Activated gamma-delta T cell (primary cell): ENCODE measurements around the gene ROBO3.
A peak's percentile ranks its signal among the peaks of the same experiment; 100 is the strongest.

Experiments used
- DNase-seq: peaks from one replicate; lab custom pipeline; 2025; lab: John Stamatoyannopoulos, UW

The ROBO3 gene

DNA sequence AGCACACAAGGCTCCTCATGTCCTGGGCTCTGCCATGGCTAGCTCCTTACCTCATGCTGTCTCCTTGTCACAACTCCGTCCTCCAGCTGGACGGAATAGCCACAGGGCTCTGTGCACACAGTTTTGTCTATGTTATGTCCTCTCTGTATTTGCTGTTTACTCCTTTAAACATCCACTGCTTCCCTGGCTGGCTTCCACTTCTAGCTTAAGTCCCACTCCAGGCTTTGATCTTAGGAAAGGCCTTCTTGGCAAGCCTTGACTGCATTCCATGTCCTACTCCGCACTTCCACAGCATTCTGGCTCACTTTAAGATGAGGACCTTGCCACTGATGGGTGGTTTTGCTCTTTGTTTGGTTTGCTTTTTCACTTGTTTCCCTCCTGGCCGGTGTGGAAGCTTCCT lies 22.9 kb upstream of the ROBO3 start:
- DNase-seq: no peak

DNA sequence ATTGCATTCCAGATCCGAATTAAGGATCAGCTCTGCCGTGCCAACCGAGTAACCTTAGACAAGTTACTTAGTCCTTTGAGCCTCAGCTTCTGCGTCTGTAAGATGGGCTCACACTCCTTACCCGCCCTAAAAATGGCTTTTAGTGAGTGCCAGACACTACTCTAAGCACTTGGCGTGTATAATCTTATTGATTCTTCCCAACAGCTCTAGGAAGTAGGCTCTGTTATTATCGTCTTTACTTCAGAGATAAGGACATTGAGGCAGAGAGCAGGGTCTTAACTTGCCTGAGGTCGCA lies 21.7 kb upstream of the ROBO3 start:
- DNase-seq: no peak

DNA sequence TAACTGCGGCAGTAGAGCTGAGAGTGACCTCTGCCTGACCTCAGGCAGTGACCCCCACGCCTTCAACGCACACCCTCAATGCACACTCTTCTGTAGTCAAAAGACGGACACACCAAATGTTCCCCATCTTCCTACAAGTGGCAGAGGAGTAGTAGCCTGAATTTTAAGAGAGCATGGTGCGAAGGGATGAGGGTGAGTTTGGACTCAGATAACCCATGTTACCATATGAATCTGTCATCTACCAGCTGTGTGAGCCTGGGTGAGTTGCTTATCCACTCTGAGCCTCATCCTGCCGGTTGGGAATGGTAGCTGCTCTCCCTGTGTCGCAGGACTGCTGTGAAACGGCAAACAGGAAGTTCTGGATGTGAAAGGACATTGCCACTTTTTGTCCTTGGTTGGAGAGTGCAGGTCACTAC lies 20.6 kb upstream of the ROBO3 start:
- DNase-seq: no peak

DNA sequence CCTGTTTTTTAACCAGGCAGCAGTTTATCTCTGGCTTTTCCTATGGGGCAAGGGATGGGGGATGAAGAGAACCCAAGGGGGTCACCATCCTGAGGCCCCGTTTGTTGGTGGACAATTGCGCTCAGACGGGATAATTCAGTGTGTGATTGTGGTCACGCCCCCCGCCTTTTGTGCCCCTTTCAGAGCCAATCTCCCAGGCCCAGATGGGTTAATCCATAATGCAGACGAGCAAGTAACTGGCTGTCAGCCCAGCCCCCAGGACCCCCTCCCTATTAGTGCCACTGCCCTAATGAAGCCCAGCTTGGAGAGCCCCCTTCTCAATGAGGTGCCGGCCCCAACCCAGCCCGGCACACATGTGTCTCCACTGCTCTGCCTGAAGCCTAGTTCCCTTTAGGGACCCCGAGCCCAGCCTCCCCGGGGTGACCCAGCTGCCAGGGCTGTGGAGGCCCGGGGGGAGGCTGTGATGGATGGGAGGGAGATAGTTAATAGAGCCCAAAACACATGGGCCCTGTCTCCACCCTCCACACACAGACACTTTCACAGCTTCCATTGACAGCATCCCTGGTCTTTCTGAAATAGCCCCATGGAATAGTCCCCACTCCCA lies 19.1 kb upstream of the ROBO3 start:
- DNase-seq: no peak

DNA sequence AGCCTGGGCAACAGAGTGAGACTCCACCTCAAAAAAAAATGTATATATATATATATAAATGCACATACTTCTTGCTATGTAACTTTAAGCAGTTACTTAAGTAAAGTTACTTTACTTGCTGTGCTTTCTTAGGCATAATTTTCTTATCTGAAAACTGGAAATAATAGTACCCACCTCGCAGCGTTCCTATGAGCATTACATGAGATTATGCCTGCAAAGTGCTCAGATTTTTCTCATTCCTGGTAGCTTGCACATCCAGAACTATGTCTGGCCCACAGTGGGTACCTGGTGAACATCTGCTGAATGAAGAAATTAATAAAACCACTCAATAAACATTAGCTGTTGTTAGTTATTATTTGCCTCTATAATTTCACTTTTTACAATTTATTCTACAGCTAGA lies 6.1 kb upstream of the ROBO3 start:
- no peak for DNase-seq

DNA sequence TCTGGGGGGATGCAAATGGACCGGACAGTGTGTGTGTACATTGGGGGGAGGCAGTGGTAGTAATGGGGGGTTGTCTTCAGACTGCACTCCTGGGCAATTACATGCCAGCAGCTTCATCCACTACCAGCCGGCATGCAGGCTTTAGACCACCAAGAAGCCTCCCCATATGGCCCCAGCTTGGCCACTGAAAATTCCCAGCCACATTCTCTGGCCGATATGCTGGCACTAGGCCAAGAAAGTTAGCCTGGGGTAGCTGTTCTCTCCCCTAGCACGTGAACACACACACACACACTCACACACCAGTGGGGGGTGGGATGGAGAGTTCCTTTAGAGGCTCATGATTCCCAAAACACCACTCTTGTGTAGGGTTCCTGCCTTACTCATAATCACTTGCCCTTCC lies 3.6 kb upstream of the ROBO3 start:
- DNase-seq: no peak

DNA sequence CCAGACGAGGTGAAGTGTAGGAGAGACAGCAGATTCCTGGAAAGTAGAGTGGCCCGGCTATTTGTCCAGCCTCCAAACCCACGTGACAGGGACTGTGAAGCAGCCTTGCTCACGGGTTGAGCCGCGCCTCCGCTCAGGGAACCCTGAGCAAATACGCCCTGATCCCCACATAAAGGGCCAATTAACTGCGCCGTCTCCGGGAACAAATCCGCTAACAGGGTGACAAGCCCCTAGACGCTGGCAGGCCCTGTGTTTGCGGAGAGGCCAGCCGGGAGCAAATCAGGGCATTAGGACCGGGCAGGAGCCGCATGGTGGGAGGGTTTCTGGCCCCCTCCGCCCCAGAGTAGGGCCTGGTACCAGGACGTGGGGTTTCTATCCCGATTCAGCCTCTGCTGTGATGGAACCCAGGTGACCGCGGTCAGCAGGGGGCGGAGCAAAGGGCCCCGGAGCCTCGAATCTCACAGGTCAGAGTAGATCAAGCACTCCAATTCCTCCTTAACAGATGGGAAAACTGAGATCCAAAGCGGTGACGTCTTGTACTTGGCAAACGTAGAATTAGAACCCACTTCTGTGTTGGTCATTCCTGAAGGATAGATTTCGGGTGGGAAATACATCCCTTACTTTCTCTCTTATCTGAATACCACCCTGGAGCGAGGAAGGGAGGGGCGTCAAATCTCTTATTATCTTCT lies 2.0 kb upstream of the ROBO3 start:
- no peak for DNase-seq

DNA sequence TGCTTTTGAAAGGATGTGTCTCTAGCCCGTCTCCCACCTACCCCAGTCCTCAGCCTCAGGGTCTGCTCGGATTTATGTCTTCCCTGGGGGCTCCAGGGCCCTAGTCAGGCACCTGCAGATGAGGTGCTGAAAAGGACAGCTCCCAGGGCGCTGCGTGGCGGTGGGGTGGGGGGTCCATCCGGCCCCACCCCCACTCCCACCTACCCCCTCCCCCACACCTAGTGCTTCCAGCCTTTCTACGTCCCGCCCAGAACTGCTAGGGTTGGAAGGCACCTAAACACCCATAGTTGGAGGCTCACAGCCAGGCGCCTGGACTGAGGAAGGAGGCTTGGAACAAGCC lies 1.4 kb upstream of the ROBO3 start:
- no peak for DNase-seq

DNA sequence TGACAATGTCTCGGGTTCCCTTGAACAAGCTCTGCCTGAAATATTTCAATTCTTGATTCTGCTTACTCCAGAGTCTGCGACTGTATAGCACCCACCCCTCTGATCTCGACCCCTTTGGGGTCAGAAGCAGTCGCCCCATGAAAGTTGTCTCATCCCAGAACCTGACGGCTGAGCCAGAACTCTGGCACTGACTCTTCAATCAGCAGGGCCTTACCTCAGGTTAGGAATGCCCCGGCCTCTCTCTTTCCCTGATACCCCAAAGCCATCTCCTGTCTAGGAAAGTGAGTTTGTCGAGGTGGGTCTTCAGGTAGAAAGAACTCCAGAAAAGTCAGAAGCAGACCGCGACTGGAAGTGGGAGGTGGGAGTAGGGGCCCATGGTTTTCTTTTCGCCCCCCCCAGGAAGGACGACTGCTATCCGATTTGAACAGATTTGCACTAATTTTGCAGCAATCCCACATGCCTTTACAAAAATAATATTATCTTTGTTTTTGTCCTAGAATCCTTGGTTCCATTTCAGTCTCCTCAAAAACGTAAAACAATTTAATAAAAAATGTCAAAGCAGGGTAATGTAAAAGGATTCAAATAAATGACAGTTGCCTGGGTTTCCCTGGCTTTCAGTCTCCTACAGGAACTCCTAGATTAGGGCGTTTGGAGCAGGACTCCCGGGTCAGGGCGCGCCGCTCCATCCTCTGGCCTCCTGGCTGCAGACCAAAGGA lies 898 bp upstream of the ROBO3 start:
- DNase-seq: no peak

DNA sequence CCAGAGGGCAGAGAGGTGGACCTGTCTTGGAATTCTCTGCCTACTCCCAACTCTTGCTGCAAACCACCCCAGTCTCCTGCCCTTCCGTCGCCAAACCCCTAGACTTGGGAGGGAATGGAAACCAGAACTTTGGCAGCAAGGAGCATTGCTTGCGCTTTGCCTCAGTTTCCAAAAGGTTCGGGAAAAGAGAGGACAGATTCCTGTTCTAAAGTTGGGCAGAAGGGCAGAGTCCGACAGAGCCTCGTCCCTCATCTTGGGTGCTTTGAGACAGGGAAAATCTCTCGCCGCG lies 396 bp upstream of the ROBO3 start:
- no peak for DNase-seq

DNA sequence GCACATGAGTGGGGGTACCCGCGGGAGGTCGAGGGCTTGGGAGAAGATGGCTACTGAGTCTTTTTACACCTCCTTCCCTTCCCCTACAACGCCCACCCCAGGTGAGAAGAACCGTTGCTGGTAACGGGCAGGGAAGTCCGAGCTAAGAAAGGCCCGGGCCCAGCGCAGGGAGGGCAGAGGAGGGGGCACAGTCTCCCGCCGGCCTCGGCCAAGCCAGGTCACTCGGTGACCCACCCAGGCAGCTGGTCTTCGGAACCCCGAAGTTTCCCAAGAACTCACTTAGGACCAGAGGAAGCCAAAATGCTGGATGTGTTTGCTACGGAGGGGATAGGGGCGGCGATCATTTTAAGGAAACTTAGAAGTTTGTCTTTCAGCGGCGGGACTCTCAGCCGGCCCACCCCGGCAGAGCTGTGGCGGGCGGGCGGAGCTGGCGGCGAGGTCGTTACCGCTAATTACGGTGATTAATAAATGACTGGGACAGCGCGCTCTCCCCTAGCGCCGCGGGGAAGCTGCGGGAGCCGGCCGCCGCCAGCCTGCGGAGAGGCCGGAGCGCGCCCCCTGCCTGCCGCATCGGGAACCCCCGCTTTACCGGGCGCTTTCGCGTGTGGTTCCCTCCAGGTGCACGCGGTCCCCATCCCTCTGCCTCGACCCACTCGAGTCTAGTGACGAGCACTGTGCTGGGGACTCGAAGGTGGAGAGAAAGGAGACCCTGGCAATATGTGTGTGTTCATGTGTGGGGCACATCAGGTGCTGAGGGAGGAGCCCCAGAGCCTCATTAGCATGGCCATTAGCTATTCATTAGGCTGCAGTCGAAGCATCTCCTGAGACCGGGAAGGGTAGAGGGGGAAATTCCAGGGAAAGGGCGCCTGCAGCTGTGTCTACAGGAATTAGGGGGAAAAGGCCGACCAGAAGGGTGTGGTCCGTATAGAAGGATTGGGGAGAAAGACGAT lies 945 bp downstream of the ROBO3 start:
- peak; percentile 25 for DNase-seq

DNA sequence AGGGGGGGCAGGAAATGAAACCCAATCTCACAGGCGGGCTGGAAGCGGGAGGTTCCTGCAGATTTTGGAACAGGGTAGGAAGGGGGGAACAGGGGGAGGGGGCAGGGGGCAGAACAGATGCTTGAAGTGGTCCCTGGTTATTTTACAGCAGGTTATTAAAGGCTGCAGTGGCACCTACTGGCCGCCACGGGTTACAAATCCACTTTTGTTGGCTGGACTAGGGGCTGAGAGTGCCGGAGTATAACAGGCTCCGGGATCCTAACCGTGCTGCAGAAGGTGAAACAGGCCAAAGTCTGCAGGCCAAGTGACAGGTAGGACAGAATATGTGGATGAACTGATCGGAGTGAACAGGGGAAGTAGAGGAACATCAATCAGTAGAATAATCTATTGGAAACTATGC lies 2.5 kb downstream of the ROBO3 start:
- no peak for DNase-seq

DNA sequence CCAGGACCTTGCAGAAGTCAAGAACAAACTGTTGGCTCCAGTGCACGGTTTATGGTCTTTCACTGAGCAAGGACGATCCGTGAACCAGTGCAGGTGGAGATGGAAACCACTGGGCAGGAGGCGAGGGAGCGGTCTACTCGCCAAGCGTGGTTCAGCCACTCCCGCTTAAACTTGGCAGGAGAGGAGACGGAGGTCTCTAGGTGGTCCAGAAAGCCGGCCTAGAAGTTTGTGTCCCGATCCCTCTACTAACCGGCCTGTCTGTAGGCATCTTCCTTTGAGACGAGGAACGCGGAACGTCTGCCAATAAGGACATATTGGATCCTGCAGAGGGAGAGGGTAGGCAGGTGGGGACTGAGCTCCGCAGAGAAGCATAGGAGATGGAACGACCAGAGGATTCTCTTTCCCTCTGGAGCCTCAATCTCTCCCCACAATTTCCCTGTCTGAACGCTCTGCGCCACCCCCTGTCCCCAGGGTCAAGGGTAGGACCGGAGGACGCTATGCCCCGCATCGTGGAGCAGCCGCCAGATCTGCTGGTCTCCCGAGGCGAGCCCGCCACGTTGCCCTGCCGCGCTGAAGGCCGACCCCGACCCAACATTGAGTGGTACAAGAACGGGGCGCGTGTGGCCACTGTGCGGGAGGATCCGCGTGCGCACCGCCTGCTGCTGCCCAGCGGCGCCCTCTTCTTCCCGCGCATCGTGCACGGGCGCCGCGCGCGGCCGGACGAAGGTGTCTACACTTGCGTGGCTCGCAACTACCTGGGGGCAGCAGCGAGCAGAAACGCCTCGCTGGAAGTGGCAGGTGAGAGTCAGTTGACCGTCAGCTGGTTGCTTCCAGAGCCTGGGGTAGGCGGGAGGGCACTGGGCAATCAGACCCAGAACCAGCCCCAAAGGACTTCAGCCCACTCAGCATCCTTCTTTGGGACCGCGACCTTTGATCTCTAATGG lies 3.4 kb downstream of the ROBO3 start:
- no peak for DNase-seq

DNA sequence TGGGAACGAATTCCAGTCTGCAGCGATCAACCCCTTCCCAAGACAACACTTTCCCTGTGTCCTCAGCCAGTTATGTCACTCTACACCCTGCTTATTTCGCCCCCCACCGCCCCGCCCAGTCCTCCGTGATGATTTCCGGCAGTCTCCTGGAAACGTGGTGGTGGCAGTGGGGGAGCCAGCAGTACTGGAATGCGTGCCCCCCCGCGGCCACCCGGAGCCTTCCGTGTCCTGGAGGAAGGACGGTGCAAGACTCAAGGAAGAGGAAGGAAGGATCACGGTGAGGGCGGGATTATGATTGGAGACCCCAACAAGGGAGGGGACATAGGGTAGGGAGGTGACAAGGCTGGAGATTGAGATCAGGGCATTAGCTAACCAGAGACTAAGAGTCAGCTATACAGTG lies 4.1 kb downstream of the ROBO3 start:
- no peak for DNase-seq

DNA sequence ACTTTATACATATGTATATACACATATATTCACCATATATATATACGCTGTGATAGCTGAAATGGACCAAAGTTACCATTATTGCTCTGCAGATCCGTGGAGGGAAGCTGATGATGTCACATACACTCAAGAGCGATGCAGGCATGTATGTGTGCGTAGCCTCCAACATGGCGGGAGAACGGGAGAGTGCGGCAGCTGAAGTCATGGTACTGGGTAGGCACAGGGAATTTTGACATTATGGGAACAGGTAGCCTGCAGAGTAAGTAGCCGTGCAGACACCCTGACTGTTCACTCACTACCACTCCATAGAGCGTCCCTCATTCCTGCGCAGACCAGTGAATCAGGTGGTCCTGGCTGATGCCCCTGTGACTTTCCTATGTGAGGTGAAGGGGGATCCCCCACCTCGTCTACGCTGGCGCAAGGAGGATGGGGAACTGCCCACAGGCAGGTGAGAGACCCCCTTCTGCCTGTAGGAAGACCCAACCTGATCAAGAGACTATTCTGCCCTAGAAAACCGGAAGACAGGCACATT lies 4.7 kb downstream of the ROBO3 start:
- DNase-seq: no peak

DNA sequence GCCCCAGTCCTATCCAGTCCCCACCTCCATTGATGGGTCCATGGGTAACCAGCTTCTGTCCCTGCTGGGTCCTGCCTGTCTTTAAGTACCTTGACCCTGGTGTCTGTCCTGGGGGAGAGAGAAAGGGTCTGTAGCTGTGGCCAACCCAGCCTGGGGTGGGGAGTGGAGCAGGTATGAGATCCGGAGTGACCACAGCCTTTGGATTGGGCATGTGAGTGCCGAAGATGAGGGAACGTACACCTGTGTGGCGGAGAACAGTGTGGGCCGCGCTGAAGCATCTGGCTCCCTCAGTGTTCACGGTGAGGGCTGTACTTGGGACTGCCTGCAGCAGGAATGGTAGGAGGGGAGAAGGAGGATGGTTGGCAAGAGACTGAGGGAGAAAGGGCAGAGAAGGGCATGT lies 5.2 kb downstream of the ROBO3 start:
- DNase-seq: no peak

DNA sequence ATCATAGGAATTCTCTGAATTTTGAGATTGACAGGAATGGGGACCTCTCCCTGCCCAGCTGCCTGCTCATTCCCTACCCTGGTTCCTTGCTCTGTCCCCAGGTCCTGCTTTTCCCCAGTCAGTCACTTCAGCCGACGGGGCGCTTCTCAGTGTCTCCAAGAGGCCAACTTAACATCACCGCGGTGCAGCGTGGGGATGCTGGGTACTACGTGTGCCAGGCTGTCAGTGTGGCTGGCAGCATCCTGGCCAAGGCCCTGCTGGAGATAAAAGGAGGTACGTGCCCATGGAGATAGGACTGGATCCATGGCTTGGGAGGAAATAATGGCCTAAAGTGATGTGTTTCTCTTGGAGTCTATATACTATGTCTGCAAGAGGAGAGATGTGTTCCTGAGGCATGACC lies 7.0 kb downstream of the ROBO3 start:
- no peak for DNase-seq

DNA sequence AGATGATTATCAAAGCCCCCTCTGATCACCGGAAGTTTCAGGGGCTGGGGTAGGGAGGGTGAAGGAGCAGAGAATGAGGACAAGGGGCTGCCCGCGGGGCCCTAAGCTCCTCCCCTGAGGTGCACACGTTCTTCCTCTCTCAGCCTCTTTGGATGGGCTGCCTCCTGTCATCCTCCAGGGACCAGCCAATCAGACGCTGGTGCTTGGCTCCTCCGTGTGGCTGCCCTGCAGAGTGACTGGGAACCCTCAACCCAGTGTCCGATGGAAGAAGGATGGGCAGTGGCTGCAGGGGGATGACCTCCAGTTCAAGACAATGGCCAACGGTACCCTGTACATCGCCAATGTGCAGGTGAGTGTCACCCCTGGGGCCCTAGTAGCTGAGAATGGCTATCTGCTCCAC lies 7.5 kb downstream of the ROBO3 start:
- DNase-seq: no peak

DNA sequence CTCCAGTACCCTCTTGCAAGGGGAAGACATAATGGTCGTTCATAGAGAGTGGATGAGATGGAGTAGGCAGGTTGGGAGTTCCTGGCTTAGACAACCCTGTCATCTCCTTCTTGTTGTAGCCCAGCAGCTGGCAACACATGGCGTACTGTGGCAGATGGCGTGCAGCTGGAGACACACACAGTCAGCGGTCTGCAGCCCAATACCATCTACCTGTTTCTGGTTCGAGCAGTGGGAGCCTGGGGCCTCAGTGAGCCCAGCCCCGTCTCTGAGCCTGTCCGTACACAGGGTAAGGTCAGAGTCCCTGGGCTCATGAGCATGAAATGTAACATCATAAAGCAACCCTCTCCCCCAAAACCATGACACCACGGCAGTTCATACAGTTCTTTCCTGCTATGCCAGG lies 8.7 kb downstream of the ROBO3 start:
- no peak for DNase-seq

DNA sequence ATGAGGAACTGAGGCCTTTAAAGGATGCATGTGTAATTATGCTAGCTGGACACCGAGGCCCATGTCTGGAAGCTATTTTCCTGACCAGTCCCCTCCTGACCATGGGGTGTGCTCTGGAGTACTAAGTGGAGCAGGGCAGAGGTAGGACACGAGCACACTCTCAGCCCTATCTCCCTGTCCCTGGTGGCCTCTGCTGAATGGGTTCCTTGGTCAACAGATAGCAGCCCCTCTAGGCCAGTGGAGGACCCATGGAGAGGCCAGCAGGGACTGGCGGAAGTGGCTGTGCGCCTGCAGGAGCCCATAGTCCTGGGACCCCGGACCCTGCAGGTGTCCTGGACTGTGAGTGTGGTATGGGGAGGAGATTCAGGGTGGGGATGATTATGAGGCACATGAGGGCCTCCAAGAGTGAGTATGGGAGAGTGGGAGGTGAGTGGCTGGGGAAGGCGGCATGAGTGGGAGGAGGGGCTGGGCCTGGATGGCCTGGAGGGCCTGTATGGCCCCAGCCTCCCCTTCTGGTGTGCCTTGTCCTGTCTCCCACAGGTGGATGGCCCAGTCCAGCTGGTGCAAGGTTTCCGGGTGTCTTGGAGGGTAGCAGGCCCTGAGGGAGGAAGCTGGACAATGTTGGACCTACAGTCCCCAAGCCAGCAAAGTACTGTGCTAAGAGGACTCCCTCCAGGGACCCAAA lies 9.5 kb downstream of the ROBO3 start:
- no peak for DNase-seq

DNA sequence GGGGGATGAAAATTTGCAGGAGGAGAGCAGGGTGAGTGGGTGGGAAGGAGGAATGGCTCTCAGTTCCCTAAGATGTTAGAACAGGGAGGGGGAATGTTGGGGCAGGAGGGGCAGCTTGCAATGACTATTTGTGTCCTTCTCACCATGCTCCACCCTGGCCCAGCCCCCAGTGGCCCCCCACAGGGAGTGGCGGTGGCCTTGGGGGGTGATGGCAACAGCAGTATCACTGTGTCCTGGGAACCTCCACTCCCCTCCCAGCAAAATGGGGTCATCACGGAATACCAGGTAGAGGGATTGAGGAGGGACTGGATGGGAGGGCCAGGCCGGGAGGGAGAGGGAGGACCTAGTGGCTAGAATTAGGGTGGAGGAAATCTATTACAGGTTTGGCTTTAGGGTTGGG lies 10.2 kb downstream of the ROBO3 start:
- no peak for DNase-seq
